Epithelial cell of proximal tubule (primary cell): ENCODE measurements around the gene ACBD7. TPM values are rescaled to one million over a fixed set of nuclear protein-coding genes. Genes with fewer than 3 reads are reported as not detected.

ENCODE experiments used
- DNase-seq: peaks from one replicate; pipeline ENCODE4 v3.0.0-alpha.2; 2011; ENCODE audit warnings: low read depth
- H3K4me3 ChIP-seq: 2 replicates; pipeline ENCODE4 v1.5.1; 2011; ENCODE audit warnings: low read depth, mild to moderate bottlenecking, low read length
- CTCF ChIP-seq: conservative IDR thresholded peaks from 2 replicates; pipeline ENCODE4 v1.5.1; 2012; ENCODE audit warnings: low read depth, mild to moderate bottlenecking, low read length
- total RNA-seq: library from RNA; depleted of rRNA; stranded (reverse); fragments of >200 nt; gene quantifications from 2 replicates; pipeline ENCODE4 v1.2.3, GENCODE V29; 2015

ACBD7 gene
- total RNA-seq, 1 donor from 2014 or later = 1.6 TPM

GRCh38 chr10:15053061-15053460, 35.5 kb downstream of the ACBD7 start:
- no peak overlapping the region for H3K4me3 ChIP-seq
- no peak for TF ChIP-seq CTCF
- DNase-seq = no peak

- no peak overlapping the region for H3K4me3 ChIP-seq
- DNase-seq = no peak
- TF ChIP-seq CTCF = no peak
Measured at GRCh38 chr10:15052121-15052520, 36.5 kb downstream of the ACBD7 start.

- H3K4me3 ChIP-seq = no peak overlapping the region
- no peak for DNase-seq
- TF ChIP-seq CTCF = no peak
Measured at GRCh38 chr10:15049533-15049932, 39.0 kb downstream of the ACBD7 start.

- H3K4me3 ChIP-seq = no peak overlapping the region
- no peak for DNase-seq
- TF ChIP-seq CTCF = no peak
Measured at GRCh38 chr10:15046626-15047025, 42.0 kb downstream of the ACBD7 start.

- no peak for DNase-seq
- no peak for TF ChIP-seq CTCF
- no peak overlapping the region for H3K4me3 ChIP-seq
Measured at GRCh38 chr10:15045380-15045779, 43.2 kb downstream of the ACBD7 start.

GRCh38 chr10:15043674-15044073, 44.9 kb downstream of the ACBD7 start, which contains the start of gene OLAH:
OLAH (plus strand) TSS chr10:15043943; CDS start chr10:15047289, 3,346 bp downstream.
- DNase-seq = no peak
- TF ChIP-seq CTCF = no peak
- H3K4me3 ChIP-seq = no peak within 1 kb of the TSS

GRCh38 chr10:15038416-15038815, 50.2 kb downstream of the ACBD7 start:
- H3K4me3 ChIP-seq = no peak overlapping the region
- DNase-seq = no peak
- no peak for TF ChIP-seq CTCF
